HepG2 (cell line): Measurements from ENCODE around the gene NOP56. TPM values are rescaled to one million over a fixed set of nuclear protein-coding genes. Genes with fewer than 3 reads are reported as not detected.

Source experiments
- ATRX ChIP-seq: sonication (generic); formaldehyde crosslinking; IDR thresholded peaks from 2 replicates; pipeline ENCODE4 v1.4.0; 2020; ENCODE audit warnings: missing genetic modification reagents, borderline replicate concordance
- ELF4 ChIP-seq: sonication (generic); formaldehyde crosslinking; IDR thresholded peaks from 2 replicates; pipeline ENCODE4 v1.5.0; 2020; ENCODE audit warnings: missing genetic modification reagents, mild to moderate bottlenecking, moderate library complexity, borderline replicate concordance
- FOXO4 ChIP-seq: sonication (generic); formaldehyde crosslinking; conservative IDR thresholded peaks from 2 replicates; pipeline ENCODE4 v1.8.1; 2023; ENCODE audit warnings: missing genetic modification reagents
- HNRNPL ChIP-seq: fragments of 200-400 bp; formaldehyde crosslinking; IDR thresholded peaks from 2 replicates; pipeline ENCODE4 v1.6.1; 2017; ENCODE audit warnings: mild to moderate bottlenecking, low read depth, low read length
- RCOR2 ChIP-seq: IDR thresholded peaks from 2 replicates; pipeline ENCODE4 v1.6.1; 2016; ENCODE audit warnings: missing biosample characterization, missing genetic modification reagents
- REXO4 ChIP-seq: sonication (generic); formaldehyde crosslinking; IDR thresholded peaks from 2 replicates; pipeline ENCODE4 v1.8.0; 2022; ENCODE audit warnings: missing genetic modification reagents, mild to moderate bottlenecking, borderline replicate concordance
- RNF219 ChIP-seq: sonication (generic); formaldehyde crosslinking; IDR thresholded peaks from 2 replicates; pipeline ENCODE4 v1.5.0; 2020; ENCODE audit warnings: mild to moderate bottlenecking, missing genetic modification reagents
- ZBTB33 ChIP-seq: sonication (generic); formaldehyde crosslinking; IDR thresholded peaks from 2 replicates; pipeline ENCODE4 v1.4.0; 2020; ENCODE audit warnings: missing genetic modification reagents
- ZKSCAN8 ChIP-seq: IDR thresholded peaks from 2 replicates; pipeline ENCODE4 v1.6.1; 2016; ENCODE audit warnings: borderline replicate concordance, missing genetic modification reagents, missing compliant biosample characterization
- ZMYM3 ChIP-seq: sonication (generic); formaldehyde crosslinking; IDR thresholded peaks from 2 replicates; pipeline ENCODE4 v1.5.1; 2020; ENCODE audit warnings: mild to moderate bottlenecking, missing genetic modification reagents
- ZNF549 ChIP-seq: sonication (generic); formaldehyde crosslinking; IDR thresholded peaks from 2 replicates; pipeline ENCODE4 v1.5.0; 2020; ENCODE audit warnings: missing genetic modification reagents
- ZNF678 ChIP-seq: sonication (generic); formaldehyde crosslinking; IDR thresholded peaks from 2 replicates; pipeline ENCODE4 v1.4.0; 2020; ENCODE audit warnings: mild to moderate bottlenecking, missing genetic modification reagents
- ZSCAN20 ChIP-seq: sonication (generic); formaldehyde crosslinking; IDR thresholded peaks from 2 replicates; pipeline ENCODE4 v1.4.0; 2020; ENCODE audit warnings: missing genetic modification reagents, mild to moderate bottlenecking, borderline replicate concordance
- ZSCAN31 ChIP-seq: sonication (generic); formaldehyde crosslinking; IDR thresholded peaks from 2 replicates; pipeline ENCODE4 v1.5.0; 2020; ENCODE audit warnings: low read depth, mild to moderate bottlenecking, missing genetic modification reagents
- polyA plus RNA-seq, 8 experiments: library from polyadenylated mRNA; depleted of rRNA in 3 of 8; stranded (reverse) in 7 of 8; unstranded in 1 of 8; fragments of >200 nt; fragmentation: Illumina TruSeq in 4 of 8; extraction: Trizol in 4 of 8; gene quantifications; 2 replicates each; pipeline versions ENCODE4 v1.2.1 to v1.2.3, GENCODE V29; 2011 to 2016; ENCODE audit warnings: low read depth in 4 of 8, missing spikeins in 1 of 8, mixed read lengths in 1 of 8; ENCODE audit not compliant: insufficient read depth in 1 of 8
- total RNA-seq, 5 experiments: library from RNA; depleted of rRNA; stranded (reverse); fragments of >200 nt; fragmentation: Illumina TruSeq; extraction: Trizol; gene quantifications; 2 replicates each; pipeline ENCODE4 v1.2.3, GENCODE V29; 2016; ENCODE audit warnings: low read depth in 1 of 5
- TF ChIP-seq, protein P1 (sequence below): fragments of 450-650 bp; IDR thresholded peaks from 2 replicates; pipeline ENCODE4 v1.6.1; 2017; ENCODE audit warnings: mild to moderate bottlenecking
- TF ChIP-seq, protein P2 (sequence below): sonication (generic); formaldehyde crosslinking; IDR thresholded peaks from 2 replicates; pipeline ENCODE4 v1.9.0; 2021; ENCODE audit warnings: missing genetic modification reagents, borderline replicate concordance

Gene NOP56
- total and polyA plus RNA-seq, 2 of the 13 experiments (the other 11 are each of a cell fraction or from before 2014, with no cell fraction given), result 369 to 1,116 TPM

- TF ChIP-seq, protein P1, sequence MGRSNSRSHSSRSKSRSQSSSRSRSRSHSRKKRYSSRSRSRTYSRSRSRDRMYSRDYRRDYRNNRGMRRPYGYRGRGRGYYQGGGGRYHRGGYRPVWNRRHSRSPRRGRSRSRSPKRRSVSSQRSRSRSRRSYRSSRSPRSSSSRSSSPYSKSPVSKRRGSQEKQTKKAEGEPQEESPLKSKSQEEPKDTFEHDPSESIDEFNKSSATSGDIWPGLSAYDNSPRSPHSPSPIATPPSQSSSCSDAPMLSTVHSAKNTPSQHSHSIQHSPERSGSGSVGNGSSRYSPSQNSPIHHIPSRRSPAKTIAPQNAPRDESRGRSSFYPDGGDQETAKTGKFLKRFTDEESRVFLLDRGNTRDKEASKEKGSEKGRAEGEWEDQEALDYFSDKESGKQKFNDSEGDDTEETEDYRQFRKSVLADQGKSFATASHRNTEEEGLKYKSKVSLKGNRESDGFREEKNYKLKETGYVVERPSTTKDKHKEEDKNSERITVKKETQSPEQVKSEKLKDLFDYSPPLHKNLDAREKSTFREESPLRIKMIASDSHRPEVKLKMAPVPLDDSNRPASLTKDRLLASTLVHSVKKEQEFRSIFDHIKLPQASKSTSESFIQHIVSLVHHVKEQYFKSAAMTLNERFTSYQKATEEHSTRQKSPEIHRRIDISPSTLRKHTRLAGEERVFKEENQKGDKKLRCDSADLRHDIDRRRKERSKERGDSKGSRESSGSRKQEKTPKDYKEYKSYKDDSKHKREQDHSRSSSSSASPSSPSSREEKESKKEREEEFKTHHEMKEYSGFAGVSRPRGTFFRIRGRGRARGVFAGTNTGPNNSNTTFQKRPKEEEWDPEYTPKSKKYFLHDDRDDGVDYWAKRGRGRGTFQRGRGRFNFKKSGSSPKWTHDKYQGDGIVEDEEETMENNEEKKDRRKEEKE, result no peak
- TF ChIP-seq ZSCAN31 (CRISPR knock-in tag), result peak; percentile 87; the same call in 1 of the 2 replicates
- no peak for TF ChIP-seq FOXO4 (CRISPR knock-in tag)
- TF ChIP-seq REXO4 (CRISPR knock-in tag), result no peak
- no peak for TF ChIP-seq ATRX (CRISPR knock-in tag)
- TF ChIP-seq ZBTB33 (CRISPR knock-in tag), result 0 out of 2 replicates have a peak, but pooled peaks have one; percentile 49
- TF ChIP-seq RCOR2 (CRISPR knock-in tag), result no peak
- TF ChIP-seq ZMYM3 (CRISPR knock-in tag), result peak; percentile 47
- TF ChIP-seq, protein P2, sequence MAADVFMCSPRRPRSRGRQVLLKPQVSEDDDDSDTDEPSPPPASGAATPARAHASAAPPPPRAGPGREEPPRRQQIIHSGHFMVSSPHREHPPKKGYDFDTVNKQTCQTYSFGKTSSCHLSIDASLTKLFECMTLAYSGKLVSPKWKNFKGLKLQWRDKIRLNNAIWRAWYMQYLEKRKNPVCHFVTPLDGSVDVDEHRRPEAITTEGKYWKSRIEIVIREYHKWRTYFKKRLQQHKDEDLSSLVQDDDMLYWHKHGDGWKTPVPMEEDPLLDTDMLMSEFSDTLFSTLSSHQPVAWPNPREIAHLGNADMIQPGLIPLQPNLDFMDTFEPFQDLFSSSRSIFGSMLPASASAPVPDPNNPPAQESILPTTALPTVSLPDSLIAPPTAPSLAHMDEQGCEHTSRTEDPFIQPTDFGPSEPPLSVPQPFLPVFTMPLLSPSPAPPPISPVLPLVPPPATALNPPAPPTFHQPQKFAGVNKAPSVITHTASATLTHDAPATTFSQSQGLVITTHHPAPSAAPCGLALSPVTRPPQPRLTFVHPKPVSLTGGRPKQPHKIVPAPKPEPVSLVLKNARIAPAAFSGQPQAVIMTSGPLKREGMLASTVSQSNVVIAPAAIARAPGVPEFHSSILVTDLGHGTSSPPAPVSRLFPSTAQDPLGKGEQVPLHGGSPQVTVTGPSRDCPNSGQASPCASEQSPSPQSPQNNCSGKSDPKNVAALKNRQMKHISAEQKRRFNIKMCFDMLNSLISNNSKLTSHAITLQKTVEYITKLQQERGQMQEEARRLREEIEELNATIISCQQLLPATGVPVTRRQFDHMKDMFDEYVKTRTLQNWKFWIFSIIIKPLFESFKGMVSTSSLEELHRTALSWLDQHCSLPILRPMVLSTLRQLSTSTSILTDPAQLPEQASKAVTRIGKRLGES, result no peak
- TF ChIP-seq ELF4 (CRISPR knock-in tag), result peak; percentile 87; the same call in 1 of the 2 replicates
- TF ChIP-seq ZSCAN20 (CRISPR knock-in tag), result 0 out of 2 replicates have a peak, but pooled peaks have one; percentile 22
- TF ChIP-seq ZNF678 (CRISPR knock-in tag), result peak; percentile 82; the same call in 1 of the 2 replicates
- 0 out of 2 replicates have a peak, but pooled peaks have one; percentile 38 for TF ChIP-seq HNRNPL
- TF ChIP-seq ZNF549 (CRISPR knock-in tag), result no peak
- no peak for TF ChIP-seq RNF219 (CRISPR knock-in tag)
- TF ChIP-seq ZKSCAN8 (CRISPR knock-in tag), result peak; percentile 70
Observed at GRCh38 chr20:2663887-2664719, 11.7 kb downstream of the NOP56 start, which contains the start of gene IDH3B (continued).
